Stimulated activated effector memory CD8-positive, alpha-beta T cell treated with anti-CD3 and anti-CD28 coated beads, Interleukin-12 subunit alpha, Interleukin-12 subunit beta, amount 100 ng/mL, for 72 hours (primary cell): ENCODE results near the gene LGALS9.

Source experiments
- ATAC-seq: fragments of 150-1000 bp; cut with Tn5 transposase; 2 replicates; pipeline ENCODE4 v1.10.0; 2021
- DNase-seq, 2 donors: peaks; one replicate each; pipeline ENCODE4 v3.0.0; 2021 to 2022; ENCODE audit warnings: low spot score in 2 of 2
- H3K27ac Mint-ChIP-seq: one replicate; pipeline ENCODE4 v1.8.0; 2022; ENCODE audit warnings: mild to moderate bottlenecking, mixed read lengths
- H3K36me3 Mint-ChIP-seq: one replicate; pipeline ENCODE4 v1.8.0; 2022; ENCODE audit warnings: mild to moderate bottlenecking, mixed read lengths
- H3K4me1 Mint-ChIP-seq: one replicate; pipeline ENCODE4 v1.8.0; 2022; ENCODE audit warnings: mixed read lengths
- H3K4me3 Mint-ChIP-seq: one replicate; pipeline ENCODE4 v1.8.0; 2022; ENCODE audit warnings: mild to moderate bottlenecking, mixed read lengths
- H3K9me3 Mint-ChIP-seq: one replicate; pipeline ENCODE4 v1.8.0; 2022; ENCODE audit warnings: mixed read lengths

Gene LGALS9

DNA sequence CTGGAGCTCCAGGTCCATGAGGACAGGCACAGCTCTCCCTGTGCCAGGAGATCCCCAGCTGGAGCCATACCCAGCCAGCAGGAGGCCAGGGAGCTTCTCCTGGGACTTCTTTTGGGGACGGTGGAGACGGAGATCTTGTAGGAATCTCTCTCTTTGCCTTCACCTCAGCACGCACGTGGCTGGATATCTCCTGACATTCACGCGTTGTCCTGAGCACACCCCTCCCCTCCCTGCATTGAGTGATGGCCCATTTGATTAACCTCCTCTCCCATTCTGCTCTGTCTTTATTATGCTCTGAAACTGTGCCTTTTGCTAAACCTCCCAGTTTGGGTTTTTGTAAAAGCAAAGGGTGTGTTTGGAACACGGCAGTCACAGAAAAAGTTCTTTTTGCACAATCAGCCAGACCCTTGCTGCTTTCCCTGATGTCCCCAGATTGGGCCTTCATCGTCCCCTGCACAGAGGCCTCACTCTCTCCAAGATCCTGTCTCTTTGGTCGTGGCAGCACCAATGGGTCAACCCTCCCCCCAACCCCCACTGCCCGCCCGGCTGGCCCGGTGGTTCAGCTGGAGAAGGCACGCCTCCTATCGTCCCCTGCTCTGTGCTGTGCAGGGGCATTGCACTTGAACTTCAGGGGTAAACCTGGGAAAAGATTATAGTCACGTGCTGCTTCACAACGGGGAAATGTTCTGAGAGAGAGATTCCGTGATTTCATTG, 32.5 kb upstream of the LGALS9 start:
- DNase-seq (no peak), ATAC-seq (no peak)
- H3K36me3 Mint-ChIP-seq: peaks cover 53% of the 10 kb centered on the region
- peaks cover 32% of the 10 kb centered on the region for H3K4me1 Mint-ChIP-seq
- H3K27ac Mint-ChIP-seq: peak overlapping the region; percentile 55
- no peaks in the 10 kb centered on the region for H3K9me3 Mint-ChIP-seq
- H3K4me3 Mint-ChIP-seq: no peak overlapping the region

DNA sequence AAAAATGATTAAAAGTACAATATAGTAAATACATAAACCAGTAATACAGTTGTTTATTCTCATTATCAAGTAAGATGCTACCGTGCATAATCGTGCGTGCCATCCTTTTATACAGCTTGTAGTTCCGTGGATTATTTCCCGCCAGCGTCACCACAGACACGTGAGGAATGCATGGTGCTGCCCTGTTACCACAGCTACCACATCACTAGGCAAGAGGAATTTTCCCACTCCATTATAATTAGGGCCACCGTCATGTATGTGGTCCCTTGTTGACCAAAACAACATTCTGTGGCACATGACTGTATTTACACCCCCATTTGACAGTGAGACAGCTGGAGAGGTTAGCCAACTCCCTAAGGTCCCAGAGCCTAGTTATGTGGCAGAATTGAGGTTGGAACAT, 30.5 kb upstream of the LGALS9 start:
- Mint-ChIP-seq H3K4me1 (peaks cover 20% of the 10 kb centered on the region), H3K9me3 (no peaks in the 10 kb centered on the region), H3K27ac (no peak overlapping the region), H3K4me3 (no peak overlapping the region), H3K36me3 (peaks cover 56% of the 10 kb centered on the region)
- ATAC-seq (no peak), DNase-seq (no peak)

DNA sequence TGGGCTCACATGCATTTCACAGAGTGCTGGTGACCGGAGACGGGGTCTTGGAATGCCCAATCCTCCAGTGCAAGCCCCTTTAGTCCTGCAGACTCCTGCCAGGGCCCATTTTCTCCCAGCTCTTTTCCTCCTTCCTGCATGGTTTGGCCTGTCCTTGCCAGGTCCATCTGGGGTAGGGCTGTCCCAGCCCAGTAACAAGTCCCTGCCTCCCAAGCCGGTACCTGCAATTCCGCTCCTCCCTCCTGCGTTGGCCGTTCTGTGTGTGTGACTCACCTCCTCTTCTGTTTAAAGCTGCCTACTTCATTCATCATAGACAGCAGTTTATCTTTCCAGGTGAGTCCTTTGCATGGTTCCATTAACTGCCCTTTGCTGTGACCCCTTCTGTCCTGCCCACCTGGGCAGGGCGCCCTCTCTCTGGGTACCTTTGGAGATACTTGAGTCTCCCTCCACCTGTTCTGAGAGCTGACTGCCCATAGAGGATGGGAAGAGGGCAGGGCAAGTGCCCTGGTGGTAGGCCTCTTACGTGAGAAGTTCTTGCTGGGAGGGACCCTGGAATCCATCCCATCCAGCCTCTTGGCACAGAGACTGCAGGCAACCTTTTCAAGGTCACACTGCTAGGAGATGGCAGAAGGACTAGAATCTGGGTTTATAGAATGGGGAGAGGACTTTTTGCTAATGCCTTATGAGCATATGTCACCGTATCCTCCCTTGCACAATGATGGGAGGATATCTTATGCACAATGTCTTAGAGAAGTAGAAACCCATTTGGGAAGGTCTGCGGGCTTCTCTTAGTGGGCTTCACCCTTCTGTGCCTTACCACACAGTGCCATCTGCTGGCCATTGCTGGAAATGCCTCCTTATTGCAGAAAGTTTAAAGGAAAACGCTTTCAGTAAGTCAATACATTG, 29.7 kb upstream of the LGALS9 start:
- ATAC-seq (no peak), DNase-seq (peak; percentile 80 to 92)
- peaks cover 56% of the 10 kb centered on the region for H3K36me3 Mint-ChIP-seq
- no peaks in the 10 kb centered on the region for H3K9me3 Mint-ChIP-seq
- peaks cover 15% of the 10 kb centered on the region for H3K4me1 Mint-ChIP-seq
- H3K4me3 Mint-ChIP-seq: no peak overlapping the region
- no peak overlapping the region for H3K27ac Mint-ChIP-seq

DNA sequence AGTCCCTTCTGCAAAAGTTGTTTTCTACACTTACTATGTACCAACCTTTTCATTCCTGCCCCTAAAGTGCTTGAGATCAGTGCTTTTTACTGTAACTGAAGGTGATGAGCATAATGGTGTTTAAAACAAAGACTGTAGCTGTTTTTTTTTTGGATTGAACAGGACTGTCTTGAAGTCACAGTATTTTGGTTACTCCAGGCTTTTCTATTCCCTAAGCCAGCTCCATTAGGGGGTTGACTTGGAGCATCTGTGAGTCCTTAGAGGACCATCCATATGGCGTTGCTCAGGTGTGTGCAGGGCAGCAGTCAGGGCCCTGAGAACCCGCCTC, 29.0 kb upstream of the LGALS9 start:
- ATAC-seq: no peak
- no peaks in the 10 kb centered on the region for H3K9me3 Mint-ChIP-seq
- no peak for DNase-seq
- H3K36me3 Mint-ChIP-seq: peaks cover 57% of the 10 kb centered on the region
- no peak overlapping the region for H3K4me3 Mint-ChIP-seq
- H3K4me1 Mint-ChIP-seq: peaks cover 15% of the 10 kb centered on the region
- no peak overlapping the region for H3K27ac Mint-ChIP-seq

DNA sequence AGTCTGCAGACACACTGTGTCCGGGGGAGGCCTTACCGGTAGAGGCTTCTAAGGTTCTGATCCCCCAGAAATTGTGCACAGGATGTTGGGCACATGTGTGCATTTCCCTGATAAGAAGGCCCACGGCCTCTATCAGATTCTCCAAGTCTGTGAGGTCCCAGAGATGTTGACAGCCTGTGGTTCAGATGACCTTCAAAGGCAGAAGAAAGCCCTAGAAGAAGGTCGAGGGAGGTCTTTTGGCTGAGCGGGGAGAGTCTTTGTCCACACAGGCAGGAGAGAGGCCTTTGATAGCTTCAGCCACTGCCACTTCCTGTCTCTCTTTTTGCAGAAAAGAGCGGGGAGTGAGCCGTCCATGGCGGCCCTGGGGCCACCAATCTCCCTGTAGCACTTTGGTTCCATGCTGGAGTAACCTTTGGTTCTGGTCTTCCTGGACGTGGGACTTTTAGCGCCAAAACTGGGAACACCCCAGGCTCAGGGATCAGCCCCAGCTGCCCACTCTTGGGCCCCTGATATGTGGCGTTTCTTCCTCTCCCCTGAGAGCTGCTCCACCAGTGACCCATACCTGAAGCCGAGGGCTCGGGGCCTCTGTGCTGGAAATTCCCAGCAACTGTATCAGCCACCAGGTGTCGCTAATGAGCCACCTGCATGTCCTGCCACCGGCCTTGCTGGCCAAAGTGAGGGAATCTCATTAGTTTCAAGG, 28.1 kb upstream of the LGALS9 start:
- H3K9me3 Mint-ChIP-seq: no peaks in the 10 kb centered on the region
- H3K4me3 Mint-ChIP-seq: no peak overlapping the region
- peaks cover 57% of the 10 kb centered on the region for H3K36me3 Mint-ChIP-seq
- peaks cover 15% of the 10 kb centered on the region for H3K4me1 Mint-ChIP-seq
- DNase-seq (peak; percentile 68 to 84), ATAC-seq (peak; percentile 57)
- no peak overlapping the region for H3K27ac Mint-ChIP-seq

- no peak overlapping the region for H3K27ac Mint-ChIP-seq
- ATAC-seq (no peak), DNase-seq (no peak)
- H3K4me3 Mint-ChIP-seq: no peak overlapping the region
- no peaks in the 10 kb centered on the region for H3K9me3 Mint-ChIP-seq
- H3K4me1 Mint-ChIP-seq: peaks cover 20% of the 10 kb centered on the region
- H3K36me3 Mint-ChIP-seq: peaks cover 61% of the 10 kb centered on the region
These were observed 27.6 kb upstream of the LGALS9 start for GRCh38 chr17:27603421-27603770.

- no peak overlapping the region for H3K4me3 Mint-ChIP-seq
- no peaks in the 10 kb centered on the region for H3K9me3 Mint-ChIP-seq
- H3K27ac Mint-ChIP-seq: no peak overlapping the region
- H3K4me1 Mint-ChIP-seq: peaks cover 21% of the 10 kb centered on the region
- peaks cover 68% of the 10 kb centered on the region for H3K36me3 Mint-ChIP-seq
- no peak for ATAC-seq
- no peak for DNase-seq
These were observed 26.9 kb upstream of the LGALS9 start for GRCh38 chr17:27603880-27604794.

GRCh38 chr17:27605409-27605808, 25.6 kb upstream of the LGALS9 start:
- Mint-ChIP-seq H3K27ac (no peak overlapping the region), H3K4me1 (peaks cover 15% of the 10 kb centered on the region), H3K9me3 (no peaks in the 10 kb centered on the region), H3K4me3 (no peak overlapping the region), H3K36me3 (peaks cover 69% of the 10 kb centered on the region)
- ATAC-seq: no peak
- DNase-seq: no peak

DNA sequence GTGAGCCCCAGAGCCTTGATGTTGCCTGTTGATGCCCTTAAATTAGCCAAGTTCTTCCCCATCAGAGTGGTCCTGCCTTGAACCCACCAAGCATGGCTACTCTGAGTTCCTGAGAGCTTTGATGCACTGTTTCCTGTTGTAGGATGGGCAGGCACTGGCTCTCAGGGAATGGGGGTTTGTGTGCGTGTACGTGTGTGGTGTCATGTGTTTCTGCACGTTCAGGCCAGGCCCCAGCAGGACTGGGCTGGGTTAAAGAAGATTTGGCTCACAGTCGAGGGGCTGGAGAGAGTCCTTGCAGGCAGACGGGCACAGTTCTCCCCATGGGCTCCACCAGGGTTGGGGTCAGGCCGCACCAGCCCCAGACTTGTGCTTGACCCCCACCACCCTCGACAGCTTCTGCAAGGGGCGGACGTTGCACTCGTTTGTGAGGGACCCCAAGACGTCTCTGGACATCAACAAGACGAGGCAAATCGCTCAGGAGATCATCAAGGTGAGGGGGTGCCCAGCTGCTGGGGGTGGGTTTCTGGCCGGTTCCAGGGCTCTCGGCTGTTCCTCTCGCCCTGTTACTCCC, 23.4 kb upstream of the LGALS9 start:
- peaks cover 74% of the 10 kb centered on the region for H3K36me3 Mint-ChIP-seq
- no peak overlapping the region for H3K4me3 Mint-ChIP-seq
- peaks cover 19% of the 10 kb centered on the region for H3K4me1 Mint-ChIP-seq
- DNase-seq: no peak
- no peaks in the 10 kb centered on the region for H3K9me3 Mint-ChIP-seq
- H3K27ac Mint-ChIP-seq: no peak overlapping the region
- no peak for ATAC-seq

- Mint-ChIP-seq H3K4me1 (peaks cover 11% of the 10 kb centered on the region), H3K27ac (peak overlapping the region; percentile 67), H3K9me3 (no peaks in the 10 kb centered on the region), H3K36me3 (peaks cover 83% of the 10 kb centered on the region), H3K4me3 (no peak overlapping the region)
- DNase-seq (no peak), ATAC-seq (peak; percentile 86)
These were observed 22.4 kb upstream of the LGALS9 start for GRCh38 chr17:27608328-27609230.

GRCh38 chr17:27609611-27610303, 21.2 kb upstream of the LGALS9 start:
- DNase-seq: no peak
- ATAC-seq: no peak
- Mint-ChIP-seq H3K9me3 (no peaks in the 10 kb centered on the region), H3K36me3 (peaks cover 91% of the 10 kb centered on the region), H3K4me1 (peaks cover 11% of the 10 kb centered on the region), H3K27ac (no peak overlapping the region), H3K4me3 (no peak overlapping the region)

DNA sequence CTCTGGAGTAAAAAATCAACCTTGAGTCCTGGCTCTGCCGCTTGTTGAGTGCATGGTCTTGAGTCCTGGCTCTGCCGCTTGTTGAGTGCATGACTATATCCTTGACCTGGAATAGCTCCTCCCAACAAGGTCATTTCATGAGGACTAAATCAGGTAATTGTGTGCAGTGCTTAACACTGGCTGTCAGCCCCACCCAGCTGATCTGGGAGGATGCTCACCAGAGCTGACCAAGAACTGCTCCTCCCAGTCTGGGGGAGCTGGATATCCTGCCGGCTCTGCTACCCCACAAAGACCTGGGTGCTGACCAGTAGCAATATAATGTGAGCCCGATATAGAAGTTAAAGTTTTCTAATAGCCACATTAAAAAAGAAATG, 20.7 kb upstream of the LGALS9 start:
- Mint-ChIP-seq H3K9me3 (no peaks in the 10 kb centered on the region), H3K27ac (no peak overlapping the region), H3K4me1 (peaks cover 14% of the 10 kb centered on the region), H3K4me3 (no peak overlapping the region), H3K36me3 (peaks cover 88% of the 10 kb centered on the region)
- no peak for DNase-seq
- ATAC-seq: no peak

DNA sequence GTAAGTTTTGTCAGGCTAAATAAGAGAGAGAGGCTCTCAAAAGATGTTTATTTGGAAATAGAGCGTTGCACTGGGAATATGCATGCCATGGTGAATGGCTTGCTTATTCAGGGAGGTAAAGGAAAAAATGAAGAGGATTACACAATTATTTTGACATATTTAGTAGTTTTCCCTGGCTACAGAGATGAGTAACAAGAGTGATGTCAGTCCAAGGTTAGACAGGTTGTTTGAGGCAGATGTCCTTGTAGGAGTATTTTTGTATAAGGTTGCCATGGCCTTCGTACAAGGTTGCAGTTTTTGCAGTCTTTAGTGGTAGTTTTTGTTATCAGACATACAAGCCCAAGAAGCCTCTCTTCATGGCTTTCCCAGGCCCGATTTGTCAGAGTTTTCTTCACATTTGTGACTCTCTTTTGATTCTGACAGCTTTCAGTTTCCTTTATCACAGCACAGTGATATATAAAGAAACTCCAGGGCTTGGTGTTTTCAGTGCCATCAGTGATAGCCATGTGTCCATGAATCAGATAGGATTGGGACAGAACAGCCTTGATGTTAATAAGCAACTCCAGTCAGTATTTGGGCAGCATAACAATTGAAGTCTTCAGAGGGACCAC, 18.7 kb upstream of the LGALS9 start:
- no peak overlapping the region for H3K4me3 Mint-ChIP-seq
- no peak overlapping the region for H3K27ac Mint-ChIP-seq
- peaks cover 29% of the 10 kb centered on the region for H3K4me1 Mint-ChIP-seq
- H3K9me3 Mint-ChIP-seq: no peaks in the 10 kb centered on the region
- DNase-seq (no peak), ATAC-seq (no peak)
- H3K36me3 Mint-ChIP-seq: peaks cover 92% of the 10 kb centered on the region
